OCI-LY1 (cell line): Measurements from ENCODE around the gene FMN1.

Experiments used
- H2AFZ ChIP-seq: fragments of 200-600 bp; sonication (generic), shearing (Covaris generic); 2 replicates; pipeline ENCODE4 v1.6.0; 2014; ENCODE audit warnings: antibody characterized with exemption, mild to moderate bottlenecking, low read length
- H3F3A ChIP-seq: fragments of 200-600 bp; sonication (generic), shearing (Covaris generic); 2 replicates; pipeline ENCODE4 v1.6.0; 2014; ENCODE audit warnings: mild to moderate bottlenecking, antibody characterized with exemption, low read length, moderate library complexity; ENCODE audit not compliant: insufficient read depth
- H3K27ac ChIP-seq: fragments of 200-600 bp; sonication (generic); 2 replicates; pipeline ENCODE4 v1.5.1; 2014; ENCODE audit warnings: low read length, mixed run types, mild to moderate bottlenecking, low read depth; ENCODE audit not compliant: poor library complexity, severe bottlenecking
- H3K27me3 ChIP-seq: fragments of 200-600 bp; sonication (generic); 2 replicates; pipeline ENCODE4 v1.6.0; 2014; ENCODE audit warnings: antibody characterized with exemption, mild to moderate bottlenecking, low read length, moderate library complexity; ENCODE audit not compliant: insufficient read depth
- H3K36me3 ChIP-seq: fragments of 200-600 bp; sonication (generic); 2 replicates; pipeline ENCODE4 v1.6.1; 2014; ENCODE audit warnings: mild to moderate bottlenecking, antibody characterized with exemption, low read length, moderate library complexity, mixed read lengths; ENCODE audit not compliant: insufficient read depth
- H3K4me1 ChIP-seq: fragments of 200-600 bp; sonication (generic); 2 replicates; pipeline ENCODE4 v1.5.1; 2014; ENCODE audit warnings: mild to moderate bottlenecking, low read length, moderate library complexity; ENCODE audit not compliant: insufficient read depth, severe bottlenecking
- H3K4me2 ChIP-seq: fragments of 200-600 bp; sonication (generic), shearing (Covaris generic); 2 replicates; pipeline ENCODE4 v1.6.1; 2014; ENCODE audit warnings: low read length
- H3K4me3 ChIP-seq: fragments of 200-600 bp; sonication (generic); 2 replicates; pipeline ENCODE4 v1.5.1; 2014; ENCODE audit warnings: low read length, low read depth, mild to moderate bottlenecking, mixed read lengths; ENCODE audit not compliant: poor library complexity, severe bottlenecking
- H3K79me2 ChIP-seq: fragments of 200-600 bp; shearing (Covaris generic); 2 replicates; pipeline ENCODE4 v1.6.1; 2016; ENCODE audit warnings: mixed run types, low read length, mixed read lengths; ENCODE audit not compliant: insufficient read depth
- H3K9ac ChIP-seq: fragments of 200-600 bp; sonication (generic), shearing (Covaris generic); 2 replicates; pipeline ENCODE4 v1.6.1; 2014; ENCODE audit warnings: mild to moderate bottlenecking, low read length, mixed read lengths
- H3K9me2 ChIP-seq: fragments of 200-600 bp; sonication (generic), shearing (Covaris generic); 2 replicates; pipeline ENCODE4 v1.6.1; 2014; ENCODE audit warnings: low read depth, mild to moderate bottlenecking, low read length, mixed read lengths
- H3K9me3 ChIP-seq: fragments of 200-600 bp; shearing (Covaris generic); 2 replicates; pipeline ENCODE4 v1.6.1; 2014; ENCODE audit warnings: low read length, mixed read lengths
- H4K20me1 ChIP-seq: fragments of 200-600 bp; sonication (generic), shearing (Covaris generic); 2 replicates; pipeline ENCODE4 v1.6.0; 2016; ENCODE audit warnings: mild to moderate bottlenecking, low read length; ENCODE audit not compliant: insufficient read depth
- EZH2 ChIP-seq: fragments of 200-600 bp; sonication (generic), shearing (Covaris generic); IDR thresholded peaks from 2 replicates; pipeline ENCODE4 v1.8.0; 2017; ENCODE audit warnings: borderline replicate concordance, mixed run types, mild to moderate bottlenecking, antibody characterized with exemption, low read length, moderate library complexity, mixed read lengths
- TF ChIP-seq, protein P1 (sequence below): fragments of 200-600 bp; sonication (generic), shearing (Covaris generic); IDR thresholded peaks from 2 replicates; pipeline ENCODE4 v1.5.1; 2017; ENCODE audit warnings: mild to moderate bottlenecking, antibody characterized with exemption, low read length, moderate library complexity, mixed read lengths

The FMN1 gene

DNA sequence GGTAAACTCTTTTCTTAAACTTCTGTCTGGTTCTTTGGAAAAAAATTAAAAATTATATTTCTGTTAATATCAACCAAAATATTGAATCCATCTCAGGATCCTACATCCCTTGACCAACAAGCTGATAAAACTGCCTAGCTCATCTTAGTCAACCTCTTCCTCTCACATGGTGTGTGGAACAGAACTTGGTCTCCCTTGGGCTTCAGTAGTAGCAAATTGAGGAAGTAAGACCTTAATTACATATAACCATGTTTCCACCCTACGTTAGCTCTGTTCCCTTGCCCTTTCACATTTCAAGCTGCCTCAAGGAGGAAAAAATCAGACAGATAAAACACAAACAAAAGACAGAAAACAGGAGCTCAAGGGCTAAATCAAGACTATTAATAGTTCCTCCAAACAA lies 360.4 kb downstream of the FMN1 start:
- Histone ChIP-seq H3K9me2 (no peaks in the 10 kb centered on the region), H4K20me1 (no peaks in the 10 kb centered on the region), H3K36me3 (no peaks in the 10 kb centered on the region), H3F3A (no peaks in the 10 kb centered on the region), H3K79me2 (no peaks in the 10 kb centered on the region), H2AFZ (no peak overlapping the region), H3K4me2 (no peak overlapping the region), H3K27ac (no peak overlapping the region), H3K4me1 (no peaks in the 10 kb centered on the region), H3K27me3 (peaks cover 6% of the 10 kb centered on the region), H3K9me3 (no peaks in the 10 kb centered on the region), H3K9ac (no peak overlapping the region), H3K4me3 (no peak overlapping the region)
- TF ChIP-seq, protein P1, sequence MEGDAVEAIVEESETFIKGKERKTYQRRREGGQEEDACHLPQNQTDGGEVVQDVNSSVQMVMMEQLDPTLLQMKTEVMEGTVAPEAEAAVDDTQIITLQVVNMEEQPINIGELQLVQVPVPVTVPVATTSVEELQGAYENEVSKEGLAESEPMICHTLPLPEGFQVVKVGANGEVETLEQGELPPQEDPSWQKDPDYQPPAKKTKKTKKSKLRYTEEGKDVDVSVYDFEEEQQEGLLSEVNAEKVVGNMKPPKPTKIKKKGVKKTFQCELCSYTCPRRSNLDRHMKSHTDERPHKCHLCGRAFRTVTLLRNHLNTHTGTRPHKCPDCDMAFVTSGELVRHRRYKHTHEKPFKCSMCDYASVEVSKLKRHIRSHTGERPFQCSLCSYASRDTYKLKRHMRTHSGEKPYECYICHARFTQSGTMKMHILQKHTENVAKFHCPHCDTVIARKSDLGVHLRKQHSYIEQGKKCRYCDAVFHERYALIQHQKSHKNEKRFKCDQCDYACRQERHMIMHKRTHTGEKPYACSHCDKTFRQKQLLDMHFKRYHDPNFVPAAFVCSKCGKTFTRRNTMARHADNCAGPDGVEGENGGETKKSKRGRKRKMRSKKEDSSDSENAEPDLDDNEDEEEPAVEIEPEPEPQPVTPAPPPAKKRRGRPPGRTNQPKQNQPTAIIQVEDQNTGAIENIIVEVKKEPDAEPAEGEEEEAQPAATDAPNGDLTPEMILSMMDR, result no peak
- TF ChIP-seq EZH2, result no peak

DNA sequence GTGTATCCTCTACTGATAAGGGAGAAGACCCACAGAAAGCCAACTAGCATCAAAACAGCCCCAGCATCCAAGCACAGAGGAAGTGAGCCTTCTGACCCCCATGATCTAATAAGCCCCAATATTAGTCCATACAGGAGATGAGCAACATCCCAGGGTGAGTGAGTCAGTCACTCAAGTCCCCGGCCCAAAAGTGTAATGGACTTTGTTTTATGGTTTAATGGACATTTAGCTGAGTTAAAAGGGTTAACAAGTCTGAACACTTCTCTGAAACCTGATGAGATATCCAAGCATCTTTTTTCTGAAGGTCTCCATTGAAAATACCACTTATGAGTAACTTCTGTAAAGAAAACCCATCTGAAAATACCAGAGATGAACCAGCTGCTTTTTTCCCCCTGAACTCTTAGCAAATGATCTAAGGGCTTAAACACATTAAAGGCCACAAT lies 361.1 kb downstream of the FMN1 start:
- H4K20me1 ChIP-seq, result no peaks in the 10 kb centered on the region
- H3K27me3 ChIP-seq, result no peaks in the 10 kb centered on the region; the same call in 1 of the 2 replicates
- no peak overlapping the region for H2AFZ ChIP-seq
- no peak overlapping the region for H3K9ac ChIP-seq
- no peaks in the 10 kb centered on the region for H3K4me1 ChIP-seq
- H3K79me2 ChIP-seq, result no peaks in the 10 kb centered on the region
- no peak overlapping the region for H3K27ac ChIP-seq
- no peaks in the 10 kb centered on the region for H3K9me3 ChIP-seq
- H3F3A ChIP-seq, result no peaks in the 10 kb centered on the region
- no peaks in the 10 kb centered on the region for H3K9me2 ChIP-seq
- H3K4me3 ChIP-seq, result no peak overlapping the region
- TF ChIP-seq, protein P1, result no peak
- TF ChIP-seq EZH2, result no peak
- H3K4me2 ChIP-seq, result no peak overlapping the region
- no peaks in the 10 kb centered on the region for H3K36me3 ChIP-seq

DNA sequence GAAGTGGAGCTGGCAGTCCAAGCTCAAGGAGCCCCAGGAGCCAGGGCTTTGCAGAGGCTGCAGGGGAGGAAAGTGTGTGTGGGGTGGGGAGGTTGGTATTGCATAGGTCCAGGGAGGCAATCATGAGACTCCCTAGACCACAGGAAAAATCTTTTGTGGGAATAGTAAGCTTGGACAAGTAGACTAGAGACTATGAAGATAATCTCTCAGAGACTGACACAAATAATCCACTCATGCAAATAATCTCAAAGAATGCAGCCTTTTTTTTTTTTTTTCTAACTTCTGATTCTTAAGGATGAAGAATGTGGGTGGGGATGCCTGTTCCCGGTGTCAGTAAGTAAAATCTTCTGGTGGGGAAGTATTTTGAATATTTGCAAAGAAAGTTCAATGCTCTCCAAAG lies 363.0 kb downstream of the FMN1 start:
- Histone ChIP-seq H3K27ac (no peak overlapping the region), H2AFZ (no peak overlapping the region), H3F3A (no peaks in the 10 kb centered on the region), H3K4me2 (no peak overlapping the region), H3K4me1 (no peaks in the 10 kb centered on the region), H3K9me2 (no peaks in the 10 kb centered on the region), H3K9me3 (no peaks in the 10 kb centered on the region), H4K20me1 (no peaks in the 10 kb centered on the region), H3K36me3 (no peaks in the 10 kb centered on the region), H3K79me2 (no peaks in the 10 kb centered on the region), H3K9ac (no peak overlapping the region), H3K27me3 (no peaks in the 10 kb centered on the region; the same call in 1 of the 2 replicates), H3K4me3 (no peak overlapping the region)
- TF ChIP-seq, protein P1, result no peak
- no peak for TF ChIP-seq EZH2
